ENCODE measurements around the gene ADAMTS17.

ADAMTS17 gene

DNA sequence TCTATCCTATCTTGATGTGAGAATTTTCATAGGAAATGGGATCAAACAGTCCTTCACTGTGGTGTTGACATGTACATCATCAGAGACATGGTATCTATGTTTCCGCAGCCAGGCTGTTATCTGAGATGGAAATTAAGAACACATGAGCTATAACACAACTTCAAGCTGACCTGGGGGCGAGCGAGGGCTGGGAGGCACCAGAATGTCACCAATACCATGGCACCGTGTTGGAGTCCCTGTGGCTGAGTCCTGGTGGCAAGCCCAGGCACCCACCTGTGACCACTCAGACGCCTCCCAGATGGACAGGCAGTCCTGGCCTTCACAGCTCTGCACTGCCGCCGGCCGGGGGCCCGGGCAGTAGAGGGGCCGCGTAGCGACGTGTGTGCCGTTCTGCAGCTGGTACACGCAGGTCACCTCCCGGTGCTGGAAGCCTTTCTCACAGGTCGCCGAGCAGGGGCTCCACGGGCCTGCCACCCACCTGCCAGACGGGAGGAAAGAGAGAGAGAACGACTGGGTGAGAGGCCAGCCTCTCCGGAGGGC is 344.6 kb downstream of the ADAMTS17 start:
- TF ChIP-seq, protein P1, sequence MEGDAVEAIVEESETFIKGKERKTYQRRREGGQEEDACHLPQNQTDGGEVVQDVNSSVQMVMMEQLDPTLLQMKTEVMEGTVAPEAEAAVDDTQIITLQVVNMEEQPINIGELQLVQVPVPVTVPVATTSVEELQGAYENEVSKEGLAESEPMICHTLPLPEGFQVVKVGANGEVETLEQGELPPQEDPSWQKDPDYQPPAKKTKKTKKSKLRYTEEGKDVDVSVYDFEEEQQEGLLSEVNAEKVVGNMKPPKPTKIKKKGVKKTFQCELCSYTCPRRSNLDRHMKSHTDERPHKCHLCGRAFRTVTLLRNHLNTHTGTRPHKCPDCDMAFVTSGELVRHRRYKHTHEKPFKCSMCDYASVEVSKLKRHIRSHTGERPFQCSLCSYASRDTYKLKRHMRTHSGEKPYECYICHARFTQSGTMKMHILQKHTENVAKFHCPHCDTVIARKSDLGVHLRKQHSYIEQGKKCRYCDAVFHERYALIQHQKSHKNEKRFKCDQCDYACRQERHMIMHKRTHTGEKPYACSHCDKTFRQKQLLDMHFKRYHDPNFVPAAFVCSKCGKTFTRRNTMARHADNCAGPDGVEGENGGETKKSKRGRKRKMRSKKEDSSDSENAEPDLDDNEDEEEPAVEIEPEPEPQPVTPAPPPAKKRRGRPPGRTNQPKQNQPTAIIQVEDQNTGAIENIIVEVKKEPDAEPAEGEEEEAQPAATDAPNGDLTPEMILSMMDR (IDR thresholded peaks at IDR 0.05; ENCODE audit: borderline replicate concordance, extremely low read depth, low read length, poor library complexity, severe bottlenecking): no peak
- TF ChIP-seq EZH2 (IDR thresholded peaks at IDR 0.05; ENCODE audit: borderline replicate concordance, low read depth, low read length, severe bottlenecking): no peak
- no peaks in the 10 kb centered on the region for H3K9me3 ChIP-seq (ENCODE audit: insufficient read depth, low read length, severe bottlenecking)
- no peaks in the 10 kb centered on the region for H4K20me1 ChIP-seq (ENCODE audit: insufficient read depth, low read length)
- H3K79me2 ChIP-seq (ENCODE audit: insufficient read depth, low read length): no peaks in the 10 kb centered on the region
- H3K36me3 ChIP-seq (ENCODE audit: insufficient read depth, low read length): peaks cover 79% of the 10 kb centered on the region
- no peak overlapping the region for H3K4me2 ChIP-seq (ENCODE audit: insufficient read depth, low read length)
- ATAC-seq (ENCODE audit: insufficient read depth, low read depth) (no peak), DNase-seq (no peak)
- H3K4me1 ChIP-seq (ENCODE audit: insufficient read depth, low read length): no peaks in the 10 kb centered on the region
- no peak overlapping the region for H3K4me3 ChIP-seq (ENCODE audit: low read depth in 1 of 2, low read length in 2 of 2)
- H3K27ac ChIP-seq (ENCODE audit: low read length): no peak overlapping the region
- no peak overlapping the region for H3K9ac ChIP-seq (ENCODE audit: low read depth, low read length)
- no peaks in the 10 kb centered on the region for H3K27me3 ChIP-seq (ENCODE audit: insufficient read depth, low read length, poor library complexity)
- no peak overlapping the region for H2AFZ ChIP-seq (ENCODE audit: low read depth, low read length)

DNA sequence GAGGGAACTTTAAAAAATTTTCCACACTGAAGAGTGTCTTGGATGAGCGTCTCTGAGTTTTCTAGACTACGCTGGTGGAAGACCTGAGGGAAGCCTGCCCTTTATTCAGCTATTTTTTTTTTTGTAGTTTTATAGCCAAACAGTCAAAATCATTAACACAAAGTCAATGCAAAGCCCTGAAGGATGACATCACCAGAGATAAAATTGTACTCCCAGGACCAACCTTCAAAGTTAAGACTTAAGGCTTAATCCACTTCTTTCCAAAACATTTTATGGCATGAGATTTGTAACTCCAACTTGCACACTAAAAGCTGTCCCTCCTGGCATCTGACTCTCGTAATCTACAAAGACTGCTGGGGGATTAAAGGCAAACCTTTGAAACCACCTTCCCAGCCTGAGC is 345.1 kb downstream of the ADAMTS17 start:
- Histone ChIP-seq H4K20me1 (ENCODE audit: insufficient read depth, low read length) (no peaks in the 10 kb centered on the region), H3K4me1 (ENCODE audit: insufficient read depth, low read length) (no peaks in the 10 kb centered on the region), H3K4me2 (ENCODE audit: insufficient read depth, low read length) (no peak overlapping the region), H3K36me3 (ENCODE audit: insufficient read depth, low read length) (peaks cover 82% of the 10 kb centered on the region), H3K79me2 (ENCODE audit: insufficient read depth, low read length) (no peaks in the 10 kb centered on the region), H3K27ac (ENCODE audit: low read length) (no peak overlapping the region), H2AFZ (ENCODE audit: low read depth, low read length) (no peak overlapping the region), H3K9ac (ENCODE audit: low read depth, low read length) (no peak overlapping the region), H3K27me3 (ENCODE audit: insufficient read depth, low read length, poor library complexity) (no peaks in the 10 kb centered on the region), H3K4me3 (ENCODE audit: low read depth in 1 of 2, low read length in 2 of 2) (no peak overlapping the region), H3K9me3 (ENCODE audit: insufficient read depth, low read length, severe bottlenecking) (no peaks in the 10 kb centered on the region)
- TF ChIP-seq, protein P1 (IDR thresholded peaks at IDR 0.05; ENCODE audit: borderline replicate concordance, extremely low read depth, low read length, poor library complexity, severe bottlenecking): no peak
- no peak for TF ChIP-seq EZH2 (IDR thresholded peaks at IDR 0.05; ENCODE audit: borderline replicate concordance, low read depth, low read length, severe bottlenecking)
- ATAC-seq (ENCODE audit: insufficient read depth, low read depth): no peak
- no peak for DNase-seq

DNA sequence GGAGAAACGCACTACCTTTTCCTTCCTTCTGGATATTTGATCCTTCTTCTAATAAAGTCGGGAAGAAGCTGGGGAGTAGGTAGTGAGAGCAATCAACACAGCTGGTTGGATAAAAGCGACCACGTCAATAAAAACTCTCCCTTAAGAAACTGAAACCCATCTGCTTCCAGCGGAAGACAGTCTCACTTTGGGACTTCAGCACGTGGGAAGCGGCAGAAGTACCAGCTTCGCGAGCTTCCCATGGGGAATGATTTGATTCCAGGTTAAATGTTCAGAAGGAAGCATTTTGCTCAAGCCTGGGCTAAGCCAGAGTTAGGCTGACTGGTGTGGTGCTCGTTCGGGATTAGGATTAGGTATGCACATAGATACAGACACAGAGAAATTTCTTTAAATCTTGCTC is 346.2 kb downstream of the ADAMTS17 start:
- DNase-seq (no peak), ATAC-seq (ENCODE audit: insufficient read depth, low read depth) (no peak)
- no peak overlapping the region for H3K4me3 ChIP-seq (ENCODE audit: low read depth in 1 of 2, low read length in 2 of 2)
- no peaks in the 10 kb centered on the region for H3K4me1 ChIP-seq (ENCODE audit: insufficient read depth, low read length)
- H4K20me1 ChIP-seq (ENCODE audit: insufficient read depth, low read length): no peaks in the 10 kb centered on the region
- H3K36me3 ChIP-seq (ENCODE audit: insufficient read depth, low read length): peaks cover 78% of the 10 kb centered on the region
- H3K79me2 ChIP-seq (ENCODE audit: insufficient read depth, low read length): no peaks in the 10 kb centered on the region
- no peak overlapping the region for H3K4me2 ChIP-seq (ENCODE audit: insufficient read depth, low read length)
- H3K27me3 ChIP-seq (ENCODE audit: insufficient read depth, low read length, poor library complexity): no peaks in the 10 kb centered on the region
- no peaks in the 10 kb centered on the region for H3K9me3 ChIP-seq (ENCODE audit: insufficient read depth, low read length, severe bottlenecking)
- no peak overlapping the region for H3K9ac ChIP-seq (ENCODE audit: low read depth, low read length)
- no peak for TF ChIP-seq EZH2 (IDR thresholded peaks at IDR 0.05; ENCODE audit: borderline replicate concordance, low read depth, low read length, severe bottlenecking)
- TF ChIP-seq, protein P1 (IDR thresholded peaks at IDR 0.05; ENCODE audit: borderline replicate concordance, extremely low read depth, low read length, poor library complexity, severe bottlenecking): no peak
- H2AFZ ChIP-seq (ENCODE audit: low read depth, low read length): no peak overlapping the region
- no peak overlapping the region for H3K27ac ChIP-seq (ENCODE audit: low read length)

DNA sequence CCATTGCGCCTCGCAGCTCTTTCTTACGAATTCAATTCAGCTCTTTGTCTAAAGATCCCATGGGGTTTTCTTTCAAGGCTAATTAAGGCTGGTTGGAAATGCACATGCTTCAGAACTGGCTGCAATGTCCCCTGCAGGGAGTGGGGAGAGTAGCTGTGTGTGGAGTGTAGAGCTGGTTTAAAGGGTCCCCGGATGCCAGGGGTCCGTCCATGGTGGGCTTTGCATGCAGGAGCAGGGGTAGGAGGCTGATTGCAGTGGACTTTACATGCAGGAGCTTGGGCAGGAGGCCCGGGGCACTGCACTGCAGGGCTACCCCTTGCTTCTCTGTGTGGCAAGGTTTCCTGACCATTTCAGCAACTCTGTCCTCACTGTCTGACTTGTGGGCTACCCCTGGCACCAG is 346.9 kb downstream of the ADAMTS17 start:
- H3K9me3 ChIP-seq (ENCODE audit: insufficient read depth, low read length, severe bottlenecking): no peaks in the 10 kb centered on the region
- H2AFZ ChIP-seq (ENCODE audit: low read depth, low read length): no peak overlapping the region
- H3K4me1 ChIP-seq (ENCODE audit: insufficient read depth, low read length): no peaks in the 10 kb centered on the region
- no peaks in the 10 kb centered on the region for H3K27me3 ChIP-seq (ENCODE audit: insufficient read depth, low read length, poor library complexity)
- no peak overlapping the region for H3K4me3 ChIP-seq (ENCODE audit: low read depth in 1 of 2, low read length in 2 of 2)
- no peak overlapping the region for H3K27ac ChIP-seq (ENCODE audit: low read length)
- H3K36me3 ChIP-seq (ENCODE audit: insufficient read depth, low read length): peaks cover 83% of the 10 kb centered on the region
- no peaks in the 10 kb centered on the region for H3K79me2 ChIP-seq (ENCODE audit: insufficient read depth, low read length)
- no peaks in the 10 kb centered on the region for H4K20me1 ChIP-seq (ENCODE audit: insufficient read depth, low read length)
- H3K9ac ChIP-seq (ENCODE audit: low read depth, low read length): no peak overlapping the region
- ATAC-seq (ENCODE audit: insufficient read depth, low read depth) (no peak), DNase-seq (no peak)
- H3K4me2 ChIP-seq (ENCODE audit: insufficient read depth, low read length): no peak overlapping the region
- TF ChIP-seq, protein P1 (IDR thresholded peaks at IDR 0.05; ENCODE audit: borderline replicate concordance, extremely low read depth, low read length, poor library complexity, severe bottlenecking): no peak
- TF ChIP-seq EZH2 (IDR thresholded peaks at IDR 0.05; ENCODE audit: borderline replicate concordance, low read depth, low read length, severe bottlenecking): no peak
